Gastrocnemius medialis (tissue), 4 donors: ENCODE measurements around the gene PDZRN3. TPM values are rescaled to one million over a fixed set of nuclear protein-coding genes. Genes with fewer than 3 reads are reported as not detected.

Source experiments
- ATAC-seq, 2 donors: fragments of 150-250 bp; one replicate each; pipeline ENCODE4 v1.9.1; 2016
- DNase-seq, 2 donors: peaks; one replicate each; pipeline ENCODE4 v3.0.0-alpha.2; 2019
- H3K27ac ChIP-seq, 4 donors: fragments of 200-600 bp; sonication (generic); 1 replicate in 1 of 4; 2 replicates in 3 of 4; pipeline ENCODE4 v1.5.1; 2016 to 2018; ENCODE audit warnings: mild to moderate bottlenecking in 2 of 4, moderate library complexity in 1 of 4
- H3K27me3 ChIP-seq, 3 donors: fragments of 200-600 bp; sonication (generic) in 2 of 3; 1 replicate in 1 of 3; 2 replicates in 2 of 3; pipeline versions ENCODE4 v1.5.1 to v1.6.0; 2016 to 2019; ENCODE audit warnings: mild to moderate bottlenecking in 1 of 3, moderate library complexity in 1 of 3
- H3K36me3 ChIP-seq, 2 donors: fragments of 200-600 bp; sonication (generic) in 1 of 2; one replicate each; pipeline ENCODE4 v1.5.1; 2017 to 2018
- H3K4me1 ChIP-seq, 2 donors: fragments of 200-600 bp; sonication (generic) in 1 of 2; one replicate each; pipeline ENCODE4 v1.5.1; 2016 to 2017; ENCODE audit warnings: mild to moderate bottlenecking in 2 of 2
- H3K4me3 ChIP-seq, 4 donors: fragments of 200-600 bp; sonication (generic) in 3 of 4; 1 replicate in 1 of 4; 2 replicates in 3 of 4; pipeline ENCODE4 v1.5.1; 2016 to 2019; ENCODE audit warnings: mild to moderate bottlenecking in 2 of 4
- H3K9me3 ChIP-seq, 3 donors: fragments of 200-600 bp; sonication (generic) in 2 of 3; 1 replicate in 1 of 3; 2 replicates in 2 of 3; pipeline ENCODE4 v1.5.1; 2016 to 2019
- CTCF ChIP-seq, 5 experiments: fragments of 450-650 bp in 3 of 5; fragments of 200-600 bp in 2 of 5; sonication (generic) in 2 of 5; IDR thresholded peaks in 4 of 5; conservative IDR thresholded peaks in 1 of 5; 1 replicate in 4 of 5; 2 replicates in 1 of 5; pipeline ENCODE4 v1.5.1; 2016 to 2019; ENCODE audit warnings: antibody characterized with exemption in 5 of 5, mild to moderate bottlenecking in 3 of 5, moderate library complexity in 3 of 5
- POLR2A ChIP-seq, 2 donors: fragments of 450-650 bp; IDR thresholded peaks; one replicate each; pipeline ENCODE4 v1.6.1; 2017; ENCODE audit warnings: antibody characterized with exemption in 2 of 2, mild to moderate bottlenecking in 2 of 2, moderate library complexity in 2 of 2
- in situ Hi-C, 4 donors: fragments of 200-750 bp; cut with MboI; loops; one replicate each; pipeline versions ENCODE4 v1.15.0 to v1.8.0; 2017; ENCODE audit warnings: low sequenced_read_pairs in 4 of 4
- intact Hi-C: fragments of 100-400 bp; cut with DNase I; formaldehyde crosslinking; loops from one replicate; pipeline ENCODE4 v1.15.1; 2023; ENCODE audit warnings: low total_unique reads
- total RNA-seq, 4 donors: library from RNA; depleted of rRNA; stranded (reverse); fragments of >200 nt; gene quantifications; one replicate each; pipeline versions ENCODE4 v1.1.0 to v1.2.3, GENCODE V29; 2016

The PDZRN3 gene
- total RNA-seq, 4 donors from 2014 or later, result 9.1 to 30.3 (median 24.7) TPM

GRCh38 chr3:73573204-73573603, 51.5 kb downstream of the PDZRN3 start:
- Histone ChIP-seq H3K36me3 (no peaks in the 10 kb centered on the region), H3K4me3 (no peak overlapping the region), H3K27ac (peak overlapping the region; percentile 6 to 63 (median 62)), H3K4me1 (peaks cover 67 to 69% of the 10 kb centered on the region in 2 donors), H3K27me3 (no peaks in the 10 kb centered on the region), H3K9me3 (no peaks in the 10 kb centered on the region)
- DNase-seq (no peak), ATAC-seq (peak in 1 of 2 donors; percentile 5)
- TF ChIP-seq POLR2A (IDR thresholded peaks at IDR 0.05) (no peak), CTCF (IDR thresholded peaks at IDR 0.05 in 4 of 5, conservative IDR thresholded peaks at IDR 0.05 in 1 of 5) (no peak)
- intact Hi-C loops (no loop called here), in situ Hi-C loops (no loop called here)

GRCh38 chr3:73572368-73572767, 52.4 kb downstream of the PDZRN3 start:
- H3K27me3 ChIP-seq, result no peaks in the 10 kb centered on the region
- ATAC-seq, result peak; percentile 83 to 93
- H3K27ac ChIP-seq, result peak overlapping the region; percentile 15 to 63 (median 62)
- H3K36me3 ChIP-seq, result no peaks in the 10 kb centered on the region
- TF ChIP-seq POLR2A (IDR thresholded peaks at IDR 0.05) (no peak), CTCF (IDR thresholded peaks at IDR 0.05 in 4 of 5, conservative IDR thresholded peaks at IDR 0.05 in 1 of 5) (no peak)
- H3K4me3 ChIP-seq, result no peak overlapping the region
- intact Hi-C loops, result no loop called here
- in situ Hi-C loops, result no loop called here
- DNase-seq, result peak; percentile 39 to 46
- no peaks in the 10 kb centered on the region for H3K9me3 ChIP-seq
- H3K4me1 ChIP-seq, result peaks cover 66 to 75% of the 10 kb centered on the region in 2 donors

- Histone ChIP-seq H3K36me3 (no peaks in the 10 kb centered on the region), H3K27me3 (no peaks in the 10 kb centered on the region), H3K4me3 (no peak overlapping the region), H3K4me1 (peaks cover 61 to 65% of the 10 kb centered on the region in 2 donors), H3K9me3 (no peaks in the 10 kb centered on the region), H3K27ac (peak overlapping the region in 1 of 4 donors; percentile 62)
- in situ Hi-C loops (no loop called here), intact Hi-C loops (no loop called here)
- TF ChIP-seq CTCF (IDR thresholded peaks at IDR 0.05 in 4 of 5, conservative IDR thresholded peaks at IDR 0.05 in 1 of 5), result no peak
- ATAC-seq (no peak), DNase-seq (no peak)
Observed at GRCh38 chr3:73571238-73571794, 53.4 kb downstream of the PDZRN3 start.

- Histone ChIP-seq H3K4me1 (peaks cover 52 to 58% of the 10 kb centered on the region in 2 donors), H3K27ac (peak overlapping the region; percentile 31 to 73 (median 64)), H3K4me3 (no peak overlapping the region), H3K27me3 (no peaks in the 10 kb centered on the region), H3K36me3 (no peaks in the 10 kb centered on the region), H3K9me3 (no peaks in the 10 kb centered on the region)
- in situ Hi-C loops, result no loop called here
- no peak for ATAC-seq
- DNase-seq, result no peak
- TF ChIP-seq POLR2A (IDR thresholded peaks at IDR 0.05) (no peak), CTCF (IDR thresholded peaks at IDR 0.05 in 4 of 5, conservative IDR thresholded peaks at IDR 0.05 in 1 of 5) (no peak)
- intact Hi-C loops, result no loop called here
Observed at GRCh38 chr3:73569246-73569760, 55.4 kb downstream of the PDZRN3 start.
